Neural cell (in vitro differentiated cells): ENCODE measurements around the gene SNUPN.

Source experiments
- EP300 ChIP-seq: fragments of 450-650 bp; conservative IDR thresholded peaks from 2 replicates; pipeline ENCODE4 v1.6.1; 2014; ENCODE audit warnings: antibody characterized with exemption, mild to moderate bottlenecking, moderate library complexity; ENCODE audit not compliant: poor library complexity, severe bottlenecking
- POLR2AphosphoS5 ChIP-seq: IDR thresholded peaks from 2 replicates; pipeline ENCODE4 v1.6.1; 2012
- RAD21 ChIP-seq: fragments of 450-650 bp; conservative IDR thresholded peaks from 2 replicates; pipeline ENCODE4 v1.6.1; 2014; ENCODE audit warnings: antibody characterized with exemption, mild to moderate bottlenecking, moderate library complexity
- TAF1 ChIP-seq: IDR thresholded peaks from 2 replicates; pipeline ENCODE4 v1.6.1; 2012; ENCODE audit warnings: low read depth
- TF ChIP-seq, protein P1 (sequence below): fragments of 450-650 bp; IDR thresholded peaks from 2 replicates; pipeline ENCODE4 v1.5.1; 2014; ENCODE audit warnings: antibody characterized with exemption, mild to moderate bottlenecking, moderate library complexity; ENCODE audit not compliant: poor library complexity, severe bottlenecking

DNA sequence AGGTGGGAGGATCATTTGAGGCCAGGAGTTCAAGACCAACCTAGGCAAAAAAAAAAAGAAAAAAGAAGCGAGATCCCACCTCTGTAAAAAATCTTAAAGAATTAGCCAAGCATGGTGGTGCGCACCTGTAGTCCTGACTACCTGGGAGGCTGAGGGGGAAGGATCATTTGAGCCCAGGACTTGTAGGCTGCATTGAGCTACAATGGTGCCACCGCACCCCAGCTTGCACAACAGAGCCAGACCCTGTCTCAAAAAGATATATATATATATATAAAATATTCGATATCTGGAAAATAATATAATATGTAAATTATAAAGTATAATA lies 15.6 kb upstream of the SNUPN start:
- TF ChIP-seq, protein P1, sequence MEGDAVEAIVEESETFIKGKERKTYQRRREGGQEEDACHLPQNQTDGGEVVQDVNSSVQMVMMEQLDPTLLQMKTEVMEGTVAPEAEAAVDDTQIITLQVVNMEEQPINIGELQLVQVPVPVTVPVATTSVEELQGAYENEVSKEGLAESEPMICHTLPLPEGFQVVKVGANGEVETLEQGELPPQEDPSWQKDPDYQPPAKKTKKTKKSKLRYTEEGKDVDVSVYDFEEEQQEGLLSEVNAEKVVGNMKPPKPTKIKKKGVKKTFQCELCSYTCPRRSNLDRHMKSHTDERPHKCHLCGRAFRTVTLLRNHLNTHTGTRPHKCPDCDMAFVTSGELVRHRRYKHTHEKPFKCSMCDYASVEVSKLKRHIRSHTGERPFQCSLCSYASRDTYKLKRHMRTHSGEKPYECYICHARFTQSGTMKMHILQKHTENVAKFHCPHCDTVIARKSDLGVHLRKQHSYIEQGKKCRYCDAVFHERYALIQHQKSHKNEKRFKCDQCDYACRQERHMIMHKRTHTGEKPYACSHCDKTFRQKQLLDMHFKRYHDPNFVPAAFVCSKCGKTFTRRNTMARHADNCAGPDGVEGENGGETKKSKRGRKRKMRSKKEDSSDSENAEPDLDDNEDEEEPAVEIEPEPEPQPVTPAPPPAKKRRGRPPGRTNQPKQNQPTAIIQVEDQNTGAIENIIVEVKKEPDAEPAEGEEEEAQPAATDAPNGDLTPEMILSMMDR = no peak
- TF ChIP-seq TAF1 = no peak
- TF ChIP-seq RAD21 = no peak
- no peak for TF ChIP-seq EP300
- TF ChIP-seq POLR2AphosphoS5 = no peak
